GM21367 (cell line): ENCODE results near the gene UBR3.
A peak's percentile ranks its signal among the peaks of the same experiment; 100 is the strongest.

ENCODE experiments used
- ATAC-seq: cut with Tn5 transposase; IDR thresholded peaks from one replicate; pipeline ENCODE4 v1.9.1; 2021; ENCODE audit not compliant: unreplicated experiment

UBR3 gene

DNA sequence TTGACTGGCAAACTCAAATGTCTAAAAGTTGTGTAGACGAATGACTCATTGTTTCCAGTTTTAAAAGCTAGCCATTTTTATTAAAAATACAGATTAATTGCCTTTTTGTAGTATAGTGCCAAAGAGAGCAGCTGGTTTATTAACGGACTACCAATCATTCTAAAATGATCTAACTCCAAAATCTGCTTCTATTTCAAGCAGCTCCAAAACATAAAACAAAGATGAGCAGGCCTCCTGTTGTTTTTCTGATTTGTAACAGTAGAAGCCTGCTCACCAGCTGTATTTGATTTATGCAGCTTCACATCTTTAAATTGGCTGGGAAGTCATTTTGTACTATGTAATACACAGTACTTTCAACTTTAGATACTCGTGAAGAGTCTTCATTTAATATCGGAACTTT, 171.8 kb downstream of the UBR3 start:
- no peak for ATAC-seq

DNA sequence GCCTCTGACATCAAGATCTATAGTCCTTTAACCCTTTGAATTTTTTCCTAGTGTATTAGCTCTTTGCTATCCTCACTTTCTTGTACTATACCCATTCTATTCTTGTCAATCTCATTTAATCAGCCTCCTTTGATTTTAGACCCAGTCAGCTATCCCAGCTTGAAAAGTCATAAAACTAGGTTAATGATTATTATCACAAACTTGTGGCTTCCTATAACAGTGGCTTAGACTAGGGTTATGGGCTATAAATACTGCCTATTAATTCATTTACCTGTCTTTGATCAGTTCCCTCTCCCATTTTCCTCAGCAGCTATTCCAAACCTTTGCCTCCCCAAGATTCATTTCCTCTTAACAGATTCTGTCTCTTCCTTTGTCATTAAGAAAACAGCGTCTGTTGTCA, 174.8 kb downstream of the UBR3 start:
- ATAC-seq = no peak

DNA sequence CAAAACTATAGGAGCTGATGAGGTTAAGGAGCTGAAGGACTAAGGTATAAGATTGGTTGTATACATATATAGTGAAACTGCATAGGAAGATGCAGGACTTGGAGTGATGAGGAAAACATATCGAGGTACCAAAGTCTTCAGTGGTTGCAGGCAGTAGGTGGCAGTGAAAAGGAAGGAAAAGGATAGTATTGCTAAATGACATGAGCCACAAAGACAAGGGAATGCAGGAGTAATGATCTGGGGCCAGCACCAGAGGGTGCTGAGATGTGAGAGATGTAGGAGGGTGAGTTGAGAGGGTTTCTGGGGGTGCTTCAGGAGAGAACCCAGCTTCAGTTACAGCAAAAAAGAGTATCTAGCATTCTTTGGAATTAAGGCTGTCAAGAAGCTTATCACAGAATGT, 178.4 kb downstream of the UBR3 start:
- ATAC-seq = no peak

GRCh38 chr2:170006587-170007325, 179.5 kb downstream of the UBR3 start:
- no peak for ATAC-seq

DNA sequence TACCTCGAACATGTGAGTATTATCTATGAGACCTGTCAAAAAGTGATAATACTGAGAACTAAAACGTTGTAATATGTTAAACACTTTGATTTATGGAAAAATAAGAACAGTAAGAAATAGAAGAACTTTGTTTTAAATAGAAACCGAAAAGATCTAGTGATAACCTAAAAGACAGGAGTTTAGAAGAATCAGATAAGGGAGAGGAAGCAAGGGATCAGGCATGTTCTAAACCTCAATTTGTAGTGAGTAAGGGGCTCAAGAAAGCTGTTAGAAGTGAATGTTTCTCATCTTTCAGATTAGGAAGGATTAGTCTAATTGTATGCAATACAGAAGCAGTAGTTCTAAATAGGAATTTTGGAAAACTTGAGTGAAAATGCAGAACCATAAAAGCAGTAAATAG, 182.0 kb downstream of the UBR3 start:
- ATAC-seq = no peak

GRCh38 chr2:170012773-170013172, 185.5 kb downstream of the UBR3 start:
- no peak for ATAC-seq

DNA sequence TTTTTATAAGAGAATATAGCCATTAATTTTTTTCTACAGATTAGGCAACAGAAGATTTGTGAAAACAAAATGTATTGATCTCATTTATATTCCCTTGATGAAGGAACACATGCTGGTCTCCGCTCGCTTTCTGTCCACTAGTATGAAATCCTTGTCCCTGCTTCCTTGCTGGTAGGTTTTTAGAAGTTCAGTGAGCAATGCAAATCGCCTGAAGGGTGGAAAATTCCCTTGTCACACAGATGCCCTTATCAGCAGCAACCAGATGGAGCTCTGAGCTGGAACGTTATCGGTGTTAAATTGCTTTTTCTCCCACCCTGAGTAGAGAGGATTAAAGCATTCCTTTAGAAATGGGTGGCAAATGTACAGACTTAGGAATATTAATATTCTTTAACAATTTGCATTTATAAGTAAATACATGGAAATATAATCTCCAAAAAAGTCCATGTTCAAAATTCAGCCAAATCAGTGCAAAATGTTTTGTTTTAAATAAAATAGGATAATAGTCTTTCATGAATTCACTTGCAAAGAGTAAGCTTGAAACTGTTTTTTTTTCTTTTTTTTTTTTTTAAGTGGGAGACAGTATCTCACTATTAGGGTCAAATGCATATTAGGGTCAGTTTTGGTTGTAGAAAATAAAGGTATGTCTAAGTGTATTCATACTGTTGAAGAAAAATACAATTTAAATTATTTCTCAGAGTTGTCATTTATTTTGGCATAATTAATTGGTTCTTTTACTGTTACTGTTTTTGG, 186.7 kb downstream of the UBR3 start:
- no peak for ATAC-seq

GRCh38 chr2:170014769-170015168, 187.5 kb downstream of the UBR3 start:
- no peak for ATAC-seq

DNA sequence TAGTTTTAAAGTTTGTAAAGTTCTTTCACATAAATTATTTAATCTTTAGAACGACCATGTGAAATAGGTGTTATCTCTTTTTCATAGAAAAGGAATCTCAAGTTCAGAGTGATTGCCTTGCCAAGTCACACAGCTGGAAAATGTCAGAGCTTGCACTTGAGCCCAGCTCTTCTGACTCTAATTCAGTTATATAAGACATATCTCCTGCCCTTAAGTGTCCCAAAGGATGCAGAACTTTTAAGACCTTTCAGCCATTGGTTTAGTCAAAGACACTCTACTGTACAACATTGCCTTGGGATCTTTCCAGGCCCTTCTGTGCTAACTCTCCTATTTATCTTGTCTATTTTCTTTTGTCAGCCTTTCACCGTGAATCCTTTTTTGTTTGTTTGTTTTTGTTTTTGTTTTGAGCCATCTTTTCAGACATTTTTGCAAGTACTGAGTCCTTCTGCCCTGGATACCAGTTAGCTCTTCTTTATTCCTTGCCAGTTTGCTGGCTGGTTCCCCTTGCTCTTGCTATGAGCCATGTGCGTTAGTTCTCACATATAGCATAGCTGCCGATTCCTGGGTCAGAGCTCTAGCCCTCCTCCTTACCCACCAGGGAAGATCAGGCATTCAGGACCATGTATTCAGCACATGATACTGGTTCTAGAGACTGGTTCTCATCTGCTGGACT, 190.7 kb downstream of the UBR3 start:
- no peak for ATAC-seq

DNA sequence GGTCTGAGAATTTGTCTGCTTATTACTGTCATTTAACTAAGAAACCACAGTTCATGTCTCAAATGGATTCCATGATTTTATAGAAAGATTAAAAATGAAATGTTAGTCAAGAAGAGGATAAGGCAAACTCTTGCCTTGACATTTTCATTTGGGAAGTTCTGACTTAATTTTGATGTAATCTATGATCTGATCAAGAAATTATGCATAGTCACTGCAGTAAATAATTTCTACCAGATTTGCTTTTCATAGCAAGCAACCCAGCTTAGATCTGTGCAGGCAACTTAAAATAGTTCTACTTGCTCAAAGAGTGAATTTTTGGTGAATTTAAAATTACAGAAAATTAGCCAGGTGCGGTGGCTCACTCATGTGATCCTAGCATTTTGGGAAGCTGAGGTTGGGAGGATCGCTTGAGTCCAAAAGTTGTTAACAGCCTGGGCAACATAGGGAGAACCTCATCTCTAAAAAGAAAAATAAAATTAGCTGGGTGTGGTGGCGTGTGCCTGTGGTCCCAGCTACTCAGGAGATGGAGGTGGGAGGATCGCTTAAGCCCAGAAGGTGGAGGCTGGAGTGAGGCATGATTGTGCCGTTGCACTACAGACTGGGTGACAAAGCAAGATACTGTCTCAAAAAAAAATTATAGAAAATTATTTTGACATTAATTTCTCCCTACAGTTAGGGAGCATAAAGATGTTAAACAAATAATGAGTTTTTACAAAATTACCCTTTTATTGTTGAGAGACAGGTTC, 192.0 kb downstream of the UBR3 start:
- ATAC-seq = no peak

- ATAC-seq = no peak
Measured at GRCh38 chr2:170020777-170021176, 193.5 kb downstream of the UBR3 start.

- ATAC-seq = no peak
Measured at GRCh38 chr2:170022692-170023091, 195.4 kb downstream of the UBR3 start.

- peak; percentile 73 for ATAC-seq
Measured at GRCh38 chr2:170024721-170025120, 197.5 kb downstream of the UBR3 start.

GRCh38 chr2:170025223-170025622, 198.0 kb downstream of the UBR3 start:
- ATAC-seq = no peak

GRCh38 chr2:170026361-170026760, 199.1 kb downstream of the UBR3 start:
- no peak for ATAC-seq

- no peak for ATAC-seq
Measured at GRCh38 chr2:170029551-170029950, 202.3 kb downstream of the UBR3 start.

- ATAC-seq = no peak
Measured at GRCh38 chr2:170030040-170030439, 202.8 kb downstream of the UBR3 start.

GRCh38 chr2:170031288-170031687, 204.0 kb downstream of the UBR3 start:
- ATAC-seq = no peak

DNA sequence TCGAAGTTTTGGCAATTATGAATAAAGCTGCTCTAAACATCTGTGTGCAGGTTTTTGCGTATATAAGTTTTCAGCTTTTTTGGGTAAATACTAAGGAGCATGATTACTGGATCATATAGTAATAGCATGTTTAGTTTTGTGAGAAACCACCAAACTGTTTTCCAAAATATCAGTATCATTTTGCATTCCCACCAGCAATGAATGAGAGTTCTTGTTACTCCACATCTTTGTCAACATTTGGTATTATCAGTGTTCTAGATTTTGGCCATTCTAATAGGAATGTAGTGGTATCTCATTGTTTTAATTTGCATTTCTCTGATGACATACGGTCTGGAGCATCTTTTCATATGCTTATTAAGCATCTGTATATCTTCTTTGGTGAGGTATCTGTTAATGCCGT, 207.3 kb downstream of the UBR3 start:
- no peak for ATAC-seq

DNA sequence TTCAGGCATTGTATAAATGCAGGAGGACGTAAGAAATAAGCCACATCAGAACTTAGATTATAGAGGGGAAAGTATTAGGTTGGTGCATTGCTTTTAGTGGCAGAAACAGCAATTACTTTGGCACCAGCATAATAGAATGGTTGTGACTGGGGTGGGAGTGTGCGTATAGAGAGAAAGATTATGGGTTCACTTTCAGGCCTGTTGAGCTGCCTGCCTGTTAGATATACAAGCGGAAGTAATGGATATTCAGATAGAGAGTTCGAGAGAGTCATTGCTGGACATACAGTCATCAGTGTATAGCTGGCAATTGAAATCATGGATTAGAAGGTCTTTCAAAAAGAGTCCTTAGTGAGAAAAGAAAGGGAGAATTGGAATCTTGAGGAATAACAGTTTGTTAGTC, 211.5 kb downstream of the UBR3 start:
- ATAC-seq = no peak

DNA sequence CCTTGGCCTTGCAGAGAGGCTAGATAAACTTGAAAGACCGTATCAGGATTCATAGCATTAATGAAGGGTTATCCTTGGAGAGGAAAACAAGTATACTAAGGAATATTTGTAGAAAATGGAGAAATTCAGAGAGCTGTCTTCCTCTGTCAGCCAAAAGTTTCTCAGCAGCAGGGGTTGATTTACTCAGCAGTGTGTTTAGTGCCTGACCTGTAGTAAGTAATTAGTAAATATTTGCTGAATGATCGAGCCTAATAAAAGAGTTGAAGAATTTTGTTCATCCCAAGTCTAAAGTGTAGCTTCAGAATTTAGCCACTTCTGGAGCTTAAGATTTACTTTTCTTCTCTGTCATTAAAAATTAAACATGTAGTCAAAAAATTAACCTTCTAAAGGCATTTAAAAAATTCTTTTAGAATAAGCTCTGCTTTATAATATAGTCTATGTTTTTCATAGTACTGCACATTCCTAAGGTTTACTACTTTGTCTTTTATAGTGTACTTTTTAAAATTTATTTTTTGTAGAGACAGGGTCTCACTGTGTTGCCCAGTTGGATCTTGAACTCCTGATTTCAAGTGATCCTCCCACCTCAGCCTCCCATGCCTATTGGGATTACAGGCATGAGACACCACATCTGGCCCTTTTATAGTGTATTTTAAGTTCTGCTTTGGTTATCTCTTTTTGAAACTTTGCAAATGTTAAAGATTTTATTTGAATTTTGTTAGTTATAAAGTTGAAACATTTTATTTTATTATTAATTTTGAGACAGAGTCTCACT, 212.3 kb downstream of the UBR3 start:
- no peak for ATAC-seq
